H9 (cell line): ENCODE results near the gene FHIT. TPM values are rescaled to one million over a fixed set of nuclear protein-coding genes. Genes with fewer than 3 reads are reported as not detected.

Source experiments
- DNase-seq: peaks from one replicate; pipeline ENCODE4 v3.0.0-alpha.2; 2017
- H2AFZ ChIP-seq: one replicate; pipeline ENCODE4 v1.6.1; 2013; ENCODE audit warnings: mild to moderate bottlenecking, low read length, control low read depth, moderate library complexity
- H2AK5ac ChIP-seq: 2 replicates; pipeline ENCODE4 v1.6.1; 2013; ENCODE audit warnings: low read length, control low read depth, mixed read lengths; ENCODE audit not compliant: insufficient read length
- H2BK120ac ChIP-seq: one replicate; pipeline ENCODE4 v1.6.1; 2013; ENCODE audit warnings: low read depth, mild to moderate bottlenecking, low read length, control low read depth, inconsistent platforms; ENCODE audit not compliant: poor library complexity, severe bottlenecking
- H2BK12ac ChIP-seq: 2 replicates; pipeline ENCODE4 v1.6.1; 2013; ENCODE audit warnings: low read length, control low read depth, mixed read lengths, low read depth; ENCODE audit not compliant: insufficient read length
- H2BK15ac ChIP-seq: 2 replicates; pipeline ENCODE4 v1.6.1; 2013; ENCODE audit warnings: low read depth, low read length, control low read depth
- H2BK20ac ChIP-seq: one replicate; pipeline ENCODE4 v1.6.1; 2013; ENCODE audit warnings: low read depth, mild to moderate bottlenecking, low read length, control low read depth, inconsistent platforms; ENCODE audit not compliant: poor library complexity, severe bottlenecking
- H2BK5ac ChIP-seq: 2 replicates; pipeline ENCODE4 v1.6.1; 2013; ENCODE audit warnings: low read length, control low read depth, mixed read lengths; ENCODE audit not compliant: insufficient read length
- H3K14ac ChIP-seq: 2 replicates; pipeline ENCODE4 v1.6.1; 2013; ENCODE audit warnings: low read length, control low read depth; ENCODE audit not compliant: insufficient read depth
- H3K18ac ChIP-seq: 2 replicates; pipeline ENCODE4 v1.6.1; 2013; ENCODE audit warnings: low read depth, mild to moderate bottlenecking, mixed read lengths, low read length, control low read depth; ENCODE audit not compliant: insufficient read length
- H3K23ac ChIP-seq: 2 replicates; pipeline ENCODE4 v1.6.1; 2013; ENCODE audit warnings: low read length, control low read depth, mixed read lengths, low read depth; ENCODE audit not compliant: insufficient read length
- H3K23me2 ChIP-seq: 2 replicates; pipeline ENCODE4 v1.6.1; 2013; ENCODE audit warnings: low read depth, mild to moderate bottlenecking, mixed read lengths, low read length, control low read depth; ENCODE audit not compliant: insufficient read length, poor library complexity, severe bottlenecking
- H3K27ac ChIP-seq: 2 replicates; pipeline ENCODE4 v1.5.1; 2013; ENCODE audit warnings: low read length, control low read depth, mixed read lengths, low read depth; ENCODE audit not compliant: insufficient read length
- H3K27me3 ChIP-seq: 2 replicates; pipeline ENCODE4 v1.6.1; 2013; ENCODE audit warnings: low read length, control low read depth, inconsistent platforms; ENCODE audit not compliant: insufficient read depth
- H3K4ac ChIP-seq: 2 replicates; pipeline ENCODE4 v1.6.1; 2013; ENCODE audit warnings: low read depth, mild to moderate bottlenecking, control low read depth, inconsistent platforms, low read length, moderate library complexity
- H3K4me1 ChIP-seq: 2 replicates; pipeline ENCODE4 v1.6.1; 2013; ENCODE audit warnings: low read length, control low read depth, inconsistent platforms; ENCODE audit not compliant: insufficient read depth
- H3K4me2 ChIP-seq: 2 replicates; pipeline ENCODE4 v1.6.1; 2013; ENCODE audit warnings: low read length, control low read depth, mixed read lengths; ENCODE audit not compliant: insufficient read length, insufficient read depth
- H3K56ac ChIP-seq: 2 replicates; pipeline ENCODE4 v1.6.1; 2013; ENCODE audit warnings: low read depth, mild to moderate bottlenecking, mixed read lengths, low read length, control low read depth; ENCODE audit not compliant: insufficient read length
- H3K79me1 ChIP-seq: 2 replicates; pipeline ENCODE4 v1.6.1; 2013; ENCODE audit warnings: low read depth, mild to moderate bottlenecking, moderate library complexity, low read length, control low read depth, inconsistent platforms; ENCODE audit not compliant: insufficient read depth, poor library complexity, severe bottlenecking
- H3K79me2 ChIP-seq: 2 replicates; pipeline ENCODE4 v1.6.1; 2013; ENCODE audit warnings: low read length, control low read depth, inconsistent platforms; ENCODE audit not compliant: insufficient read depth
- H3K9ac ChIP-seq: 2 replicates; pipeline ENCODE4 v1.6.1; 2013; ENCODE audit warnings: low read length, control low read depth, mixed read lengths; ENCODE audit not compliant: insufficient read length; ENCODE audit errors: extremely low read depth
- H3K9me3 ChIP-seq: one replicate; pipeline ENCODE4 v1.6.1; 2013; ENCODE audit warnings: low read depth, low read length, inconsistent platforms; ENCODE audit not compliant: control insufficient read depth
- H3T11ph ChIP-seq: one replicate; pipeline ENCODE4 v1.6.1; 2013; ENCODE audit warnings: mild to moderate bottlenecking, low read length, control low read depth, inconsistent platforms
- H4K20me1 ChIP-seq: one replicate; pipeline ENCODE4 v1.6.1; 2013; ENCODE audit not compliant: control insufficient read depth, insufficient read length, insufficient read depth
- H4K5ac ChIP-seq: 2 replicates; pipeline ENCODE4 v1.6.1; 2013; ENCODE audit warnings: low read depth, mild to moderate bottlenecking, mixed read lengths, low read length, control low read depth; ENCODE audit not compliant: insufficient read length
- H4K8ac ChIP-seq: replicated peaks from 2 replicates; pipeline ENCODE4 v1.6.1; 2013; ENCODE audit warnings: low read length, control low read depth, mixed read lengths, low read depth; ENCODE audit not compliant: insufficient read length
- H4K91ac ChIP-seq: 2 replicates; pipeline ENCODE4 v1.6.1; 2013; ENCODE audit warnings: low read depth, mild to moderate bottlenecking, moderate library complexity, mixed read lengths, low read length, control low read depth; ENCODE audit not compliant: insufficient read length
- H3K27ac Mint-ChIP-seq, 3 experiments: 2 replicates in 2 of 3; 3 replicates in 1 of 3; pipeline ENCODE4 v1.8.0; 2020 to 2021; ENCODE audit warnings: mixed read lengths in 3 of 3, mild to moderate bottlenecking in 1 of 3, moderate library complexity in 1 of 3
- H3K27me3 Mint-ChIP-seq: 2 replicates; pipeline ENCODE4 v1.8.0; 2021; ENCODE audit warnings: low read depth, mild to moderate bottlenecking, moderate library complexity, mixed read lengths
- H3K36me3 Mint-ChIP-seq, 3 experiments: 2 replicates in 2 of 3; 3 replicates in 1 of 3; pipeline ENCODE4 v1.8.0; 2020 to 2021; ENCODE audit warnings: low read depth in 3 of 3, mixed read lengths in 3 of 3; ENCODE audit not compliant: insufficient read depth in 1 of 3
- H3K4me1 Mint-ChIP-seq, 2 experiments: 2 replicates each; pipeline ENCODE4 v1.8.0; 2020; ENCODE audit warnings: mixed read lengths in 2 of 2
- H3K4me3 Mint-ChIP-seq, 2 experiments: 2 replicates in 1 of 2; 3 replicates in 1 of 2; pipeline ENCODE4 v1.8.0; 2020 to 2021; ENCODE audit warnings: mild to moderate bottlenecking in 2 of 2, mixed read lengths in 2 of 2, moderate library complexity in 1 of 2
- H3K9me3 Mint-ChIP-seq, 2 experiments: 2 replicates in 1 of 2; 3 replicates in 1 of 2; pipeline ENCODE4 v1.8.0; 2020; ENCODE audit warnings: mild to moderate bottlenecking in 2 of 2, mixed read lengths in 2 of 2, moderate library complexity in 1 of 2
- CTCF ChIP-seq: fragments of 200-600 bp; sonication (generic); conservative IDR thresholded peaks from 3 replicates; pipeline ENCODE4 v1.8.0; 2021; ENCODE audit warnings: antibody characterized with exemption, mild to moderate bottlenecking
- WGBS: extraction: QIAGEN DNeasy Blood & Tissue Kit; methylation state at CpG from one replicate; pipeline ENCODE4 v1.1.7; 2013; ENCODE audit warnings: missing lambda C conversion rate, low lambda C conversion rate, mixed read lengths; ENCODE audit not compliant: insufficient read length; ENCODE audit errors: extremely low coverage; 5-methylcytosine and 5-hydroxymethylcytosine counted together
- total RNA-seq: library from RNA; stranded (reverse); gene quantifications from 2 replicates; pipeline ENCODE4 v1.2.1, GENCODE V29; 2021

FHIT gene
- total RNA-seq, 1 experiment from 2014 or later = 3.0 TPM

- Histone ChIP-seq H2BK12ac (no peak overlapping the region), H3K79me1 (no peaks in the 10 kb centered on the region), H3K56ac (no peak overlapping the region), H4K8ac (no peak overlapping the region), H3K14ac (no peak overlapping the region), H3K27ac (no peak overlapping the region), H3K4ac (no peak overlapping the region), H4K5ac (no peak overlapping the region), H2BK120ac (no peak overlapping the region), H3K23me2 (no peaks in the 10 kb centered on the region), H3K18ac (no peak overlapping the region), H3K4me2 (no peak overlapping the region), H3K79me2 (no peaks in the 10 kb centered on the region), H2AK5ac (no peak overlapping the region), H2AFZ (no peak overlapping the region), H2BK15ac (no peak overlapping the region), H3T11ph (no peak overlapping the region), H2BK20ac (no peak overlapping the region), H3K27me3 (no peaks in the 10 kb centered on the region), H3K9ac (no peak overlapping the region), H2BK5ac (no peak overlapping the region), H4K20me1 (no peaks in the 10 kb centered on the region), H3K9me3 (no peaks in the 10 kb centered on the region), H4K91ac (no peak overlapping the region), H3K23ac (no peak overlapping the region), H3K4me1 (no peaks in the 10 kb centered on the region)
- Mint-ChIP-seq H3K4me3 (no peak overlapping the region), H3K9me3 (peaks cover 10% of the 10 kb centered on the region in 2 experiments; a peak in 3 of 5 replicates), H3K27ac (no peak overlapping the region), H3K4me1 (peaks cover 6% of the 10 kb centered on the region in 2 experiments), H3K36me3 (peaks cover 0 to 9% (median 2%) of the 10 kb centered on the region in 3 experiments; a peak in 4 of 7 replicates), H3K27me3 (no peaks in the 10 kb centered on the region)
- TF ChIP-seq CTCF = no peak
- no peak for DNase-seq
- no CpG with 5 or more reads among the region's 2 CpGs for WGBS
These were observed 51.4 kb downstream of the FHIT start for GRCh38 chr3:61199843-61200242.
